Myocyte (in vitro differentiated cells): ENCODE measurements around the gene FGFBP1. TPM values are rescaled to one million over a fixed set of nuclear protein-coding genes. Genes with fewer than 3 reads are reported as not detected.

Experiments
- DNase-seq: peaks from one replicate; pipeline ENCODE4 v3.0.0-alpha.2; 2012; ENCODE audit warnings: low read depth
- polyA plus RNA-seq: library from polyadenylated mRNA; unstranded; fragments of >200 nt; gene quantifications from one replicate; pipeline ENCODE4 v1.2.1, GENCODE V29; 2012; ENCODE audit warnings: missing spikeins
- total RNA-seq: library from RNA; depleted of rRNA; stranded (reverse); fragments of >200 nt; gene quantifications from 2 replicates; pipeline ENCODE4 v1.2.3, GENCODE V29; 2014

Gene FGFBP1
- total RNA-seq, result not detected in 2 replicates
- not detected for polyA plus RNA-seq

GRCh38 chr4:15938640-15939039, at the start of gene FGFBP1:
FGFBP1 (minus strand) TSS chr4:15938740; CDS start chr4:15936632, 2,108 bp downstream.
- DNase-seq, result no peak

GRCh38 chr4:15988222-15988621, 49.7 kb upstream of the FGFBP1 start:
- no peak for DNase-seq

GRCh38 chr4:15986907-15987306, 48.4 kb upstream of the FGFBP1 start:
- DNase-seq, result no peak

GRCh38 chr4:15983610-15984009, 45.1 kb upstream of the FGFBP1 start:
- DNase-seq, result no peak

- no peak for DNase-seq
These were observed 44.4 kb upstream of the FGFBP1 start for GRCh38 chr4:15982842-15983524.

- DNase-seq, result peak; percentile 78
These were observed 38.2 kb upstream of the FGFBP1 start for GRCh38 chr4:15976456-15977447.

GRCh38 chr4:15971068-15971801, 32.7 kb upstream of the FGFBP1 start:
- DNase-seq, result no peak

- DNase-seq, result no peak
These were observed 30.2 kb upstream of the FGFBP1 start for GRCh38 chr4:15968551-15969300.

- peak; percentile 23 for DNase-seq
These were observed 26.8 kb upstream of the FGFBP1 start for GRCh38 chr4:15965325-15965724.

- no peak for DNase-seq
These were observed 25.6 kb upstream of the FGFBP1 start for GRCh38 chr4:15964159-15964558.

- peak; percentile 45 for DNase-seq
These were observed 25.0 kb upstream of the FGFBP1 start for GRCh38 chr4:15963576-15963975.

GRCh38 chr4:15963001-15963451, 24.5 kb upstream of the FGFBP1 start, which contains the start of gene FGFBP2:
FGFBP2 (minus strand) TSS chr4:15963175; CDS start chr4:15963129, 46 bp downstream.
- DNase-seq, result peak; percentile 86

- peak; percentile 91 for DNase-seq
These were observed 23.4 kb upstream of the FGFBP1 start for GRCh38 chr4:15961781-15962510.

- DNase-seq, result no peak
These were observed 20.0 kb upstream of the FGFBP1 start for GRCh38 chr4:15958562-15958961.

GRCh38 chr4:15956179-15956850, 17.8 kb upstream of the FGFBP1 start:
- peak; percentile 81 for DNase-seq

- no peak for DNase-seq
These were observed 17.1 kb upstream of the FGFBP1 start for GRCh38 chr4:15955670-15956069.

- DNase-seq, result no peak
These were observed 15.1 kb upstream of the FGFBP1 start for GRCh38 chr4:15953625-15954024.

- DNase-seq, result no peak
These were observed 13.2 kb upstream of the FGFBP1 start for GRCh38 chr4:15951781-15952180.

GRCh38 chr4:15948826-15949225, 10.3 kb upstream of the FGFBP1 start:
- DNase-seq, result no peak
